GM12878 (cell line): ENCODE results near the gene ARF3. TPM values are rescaled to one million over a fixed set of nuclear protein-coding genes. Genes with fewer than 3 reads are reported as not detected.

Experiments
- ATAC-seq: fragments of 200-7000 bp; cut with Tn5 transposase; 3 replicates; pipeline ENCODE4 v1.9.1; 2020; ENCODE audit warnings: mild to moderate bottlenecking, moderate library complexity
- BruUV-seq: library from RNA; stranded (reverse); fragments of 400-500 nt; replicated peaks from 2 replicates; lab custom pipeline; 2021; lab: Mats Ljungman, UMichigan
- CTCF ChIA-PET: fragments of 300-600 bp; sonication (Branson Sonifier 250); formaldehyde crosslinking; extraction: SDS; loops from one replicate; lab custom pipeline; 2021; ENCODE audit warnings: inconsistent platforms; lab: Yijun Ruan, JAX
- POLR2A ChIA-PET: fragments of 350-600 bp; formaldehyde crosslinking; extraction: SDS; loops from one replicate; lab custom pipeline; 2021; ENCODE audit warnings: inconsistent platforms; lab: Charles Lee
- RAD21 ChIA-PET: fragments of 300-600 bp; sonication (Branson Sonifier 250); formaldehyde crosslinking; loops from one replicate; lab custom pipeline; 2023; ENCODE audit warnings: antibody characterized with exemption; ENCODE audit not compliant: unreplicated experiment; lab: Charles Lee
- SMC1A ChIA-PET: fragments of 300-600 bp; sonication (Branson Sonifier 250); formaldehyde crosslinking; loops from one replicate; lab custom pipeline; 2023; ENCODE audit not compliant: unreplicated experiment, uncharacterized antibody; lab: Charles Lee
- DNase-seq: peaks from one replicate; pipeline ENCODE4 v3.0.0-alpha.2; 2011; ENCODE audit warnings: low read depth, low spot score
- FAIRE-seq: peaks from 3 replicates; lab custom pipeline; 2011; peaks lifted over from hg19 to GRCh38; lab: Jason Lieb, UNC
- H2AFZ ChIP-seq: 2 replicates; pipeline ENCODE4 v1.6.0; 2011; ENCODE audit warnings: low read depth, low read length, control low read depth; ENCODE audit not compliant: control insufficient read depth
- H3K27ac ChIP-seq: 2 replicates; pipeline ENCODE4 v1.5.1; 2011; ENCODE audit warnings: control low read depth; ENCODE audit not compliant: control insufficient read depth, insufficient read depth
- H3K27me3 ChIP-seq, 2 experiments: replicated peaks in 1 of 2; 2 replicates each; pipeline versions ENCODE4 v1.6.0 to v1.6.1; 2011; ENCODE audit warnings: low read length in 1 of 2; ENCODE audit not compliant: control insufficient read depth in 2 of 2, insufficient read depth in 2 of 2
- H3K36me3 ChIP-seq, 2 experiments: 2 replicates each; pipeline ENCODE4 v1.5.1; 2011; ENCODE audit warnings: low read length in 1 of 2; ENCODE audit not compliant: control insufficient read depth in 2 of 2, insufficient read depth in 2 of 2
- H3K4me1 ChIP-seq: 2 replicates; pipeline ENCODE4 v1.6.1; 2011; ENCODE audit warnings: mild to moderate bottlenecking, low read length, moderate library complexity, mixed read lengths; ENCODE audit not compliant: control insufficient read depth, insufficient read depth
- H3K4me2 ChIP-seq: 2 replicates; pipeline ENCODE4 v1.6.0; 2011; ENCODE audit warnings: control low read depth; ENCODE audit not compliant: control insufficient read depth, insufficient read depth
- H3K4me3 ChIP-seq: fragments of 200-600 bp; sonication (generic); 2 replicates; pipeline ENCODE4 v1.5.1; 2016
- H3K79me2 ChIP-seq: 2 replicates; pipeline ENCODE4 v1.6.0; 2011; ENCODE audit warnings: low read length; ENCODE audit not compliant: control insufficient read depth, insufficient read depth
- H3K9ac ChIP-seq: 2 replicates; pipeline ENCODE4 v1.8.0; 2011; ENCODE audit warnings: low read length, control low read depth, mixed read lengths; ENCODE audit not compliant: control insufficient read depth, insufficient read depth
- H3K9me3 ChIP-seq: replicated peaks from 3 replicates; pipeline ENCODE4 v1.5.1; 2011; ENCODE audit warnings: mild to moderate bottlenecking, low read length; ENCODE audit not compliant: control insufficient read depth, insufficient read depth
- H4K20me1 ChIP-seq: 2 replicates; pipeline ENCODE4 v1.6.0; 2011; ENCODE audit not compliant: control insufficient read depth, insufficient read depth
- BRCA1 ChIP-seq: IDR thresholded peaks from 2 replicates; pipeline ENCODE4 v1.6.1; 2011; ENCODE audit warnings: low read depth, low read length, improper control_type of control experiment
- EGR1 ChIP-seq, 2 experiments: IDR thresholded peaks; 1 replicate in 1 of 2; 2 replicates in 1 of 2; pipeline ENCODE4 v1.6.1; 2011 to 2012; ENCODE audit warnings: low read depth in 2 of 2, low read length in 2 of 2, borderline replicate concordance in 1 of 2, mild to moderate bottlenecking in 1 of 2, moderate library complexity in 1 of 2
- HDGF ChIP-seq: fragments of 450-650 bp; IDR thresholded peaks from 2 replicates; pipeline ENCODE4 v1.6.1; 2016; ENCODE audit warnings: antibody characterized with exemption
- NFXL1 ChIP-seq: fragments of 450-650 bp; IDR thresholded peaks from 2 replicates; pipeline ENCODE4 v1.6.1; 2017; ENCODE audit warnings: antibody characterized with exemption, mild to moderate bottlenecking, borderline replicate concordance
- SIN3A ChIP-seq: IDR thresholded peaks from 2 replicates; pipeline ENCODE4 v1.6.1; 2012; ENCODE audit warnings: low read depth, low read length, improper control_type of control experiment
- STAT1 ChIP-seq: fragments of 450-650 bp; conservative IDR thresholded peaks from 2 replicates; pipeline ENCODE4 v1.6.1; 2014; ENCODE audit warnings: antibody characterized with exemption, mild to moderate bottlenecking
- YBX1 ChIP-seq: fragments of 450-650 bp; IDR thresholded peaks from 2 replicates; pipeline ENCODE4 v1.6.1; 2016; ENCODE audit warnings: antibody characterized with exemption
- in situ Hi-C: fragments of 300-500 bp; cut with MboI; formaldehyde crosslinking; loops from 9 replicates; pipeline ENCODE4 v1.14.3; 2018; ENCODE audit warnings: mixed read lengths
- intact Hi-C: fragments of 100-400 bp; cut with micrococcal nuclease; formaldehyde crosslinking; loops from one replicate; pipeline ENCODE4 v1.14.2; 2022; ENCODE audit not compliant: unreplicated experiment
- polyA plus RNA-seq, 11 experiments: library from polyadenylated mRNA; depleted of rRNA in 4 of 11; unstranded in 6 of 11; stranded (reverse) in 5 of 11; fragments of >200 nt; fragmentation: Nextera tagmentation in 4 of 11; fragmentation: Illumina TruSeq in 1 of 11; extraction: Ambion mirVana in 4 of 11; extraction: Trizol in 1 of 11; gene quantifications; 1 replicate in 1 of 11; 2 replicates in 10 of 11; pipeline versions ENCODE4 v1.2.1 to v1.2.3, GENCODE V29; 2011 to 2016; ENCODE audit warnings: inconsistent platforms in 2 of 11, missing spikeins in 2 of 11, low read depth in 1 of 11
- total RNA-seq, 4 experiments: library from RNA; depleted of rRNA in 3 of 4; stranded (reverse); fragments of >200 nt in 3 of 4; fragmentation: Illumina TruSeq in 1 of 4; extraction: Trizol in 1 of 4; gene quantifications; 2 replicates each; pipeline versions ENCODE4 v1.2.1 to v1.2.3, GENCODE V29; 2013 to 2021
- TF ChIP-seq, protein P1 (sequence below): fragments of 450-650 bp; IDR thresholded peaks from 2 replicates; pipeline ENCODE4 v1.6.1; 2017; ENCODE audit warnings: mild to moderate bottlenecking, moderate library complexity
- TF ChIP-seq, protein P2 (sequence below): IDR thresholded peaks from 2 replicates; pipeline ENCODE4 v1.6.1; 2011; ENCODE audit warnings: borderline replicate concordance, low read depth, mild to moderate bottlenecking, moderate library complexity, mixed read lengths, low read length; ENCODE audit not compliant: insufficient read depth; ENCODE audit errors: extremely low read length
- TF ChIP-seq, protein P3 (sequence below): fragments of 450-650 bp; IDR thresholded peaks from 2 replicates; pipeline ENCODE4 v1.6.1; 2016; ENCODE audit warnings: mild to moderate bottlenecking
- TF ChIP-seq, protein P4 (sequence below): fragments of 450-650 bp; IDR thresholded peaks from 2 replicates; pipeline ENCODE4 v1.6.1; 2018; ENCODE audit warnings: borderline replicate concordance, mild to moderate bottlenecking; ENCODE audit not compliant: partially characterized antibody
- TF ChIP-seq, protein P5 (sequence below): fragments of 450-650 bp; IDR thresholded peaks from 2 replicates; pipeline ENCODE4 v1.6.1; 2017; ENCODE audit warnings: antibody characterized with exemption, mild to moderate bottlenecking, moderate library complexity

Gene ARF3
- total and polyA plus RNA-seq, 10 of the 15 experiments (the other 5 are each of a cell fraction or from before 2014, with no cell fraction given), result 8.7 to 263 (median 74.4) TPM

DNA sequence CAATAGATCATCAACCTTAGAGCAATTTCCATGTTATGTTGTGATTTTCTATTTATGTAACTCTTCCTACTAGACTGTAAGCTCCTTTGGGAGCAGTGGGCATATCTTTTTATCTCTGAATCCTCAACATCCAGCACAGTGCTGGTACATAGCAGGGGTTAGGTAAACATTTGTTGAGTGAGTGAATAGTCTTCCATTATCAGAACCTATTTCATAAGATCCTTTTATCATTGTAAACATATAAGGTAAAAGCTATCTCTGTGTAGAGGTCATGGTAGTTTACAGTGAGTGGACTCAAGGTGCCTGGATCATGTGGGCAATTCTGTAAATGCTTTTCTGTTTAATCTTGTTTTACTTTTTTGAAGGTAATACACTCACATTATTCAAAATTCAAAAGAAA is 47.1 kb downstream of the ARF3 start:
- no peak overlapping the region for H3K9ac ChIP-seq
- H3K36me3 ChIP-seq, result no peaks in the 10 kb centered on the region
- RAD21 ChIA-PET, result no interaction called here
- intact Hi-C loops, result no loop called here
- H3K4me3 ChIP-seq, result no peak overlapping the region
- no peak overlapping the region for H3K4me2 ChIP-seq
- ATAC-seq, result no peak
- no peaks in the 10 kb centered on the region for H3K79me2 ChIP-seq
- no peak overlapping the region for H3K27ac ChIP-seq
- CTCF ChIA-PET, result interaction anchor here (0.6 to 2.6 kb wide), 7 partner anchors 10 to 57 kb away, joined by 3 to 13 read pairs (median 4); partner anchors contain the start of gene FKBP11
- POLR2A ChIA-PET, result interaction anchor here (0.6 to 1.6 kb wide), 2 partner anchors 9 to 14 kb away, joined by 4 to 5 read pairs; no protein-coding TSS in a partner anchor
- no peak overlapping the region for H2AFZ ChIP-seq
- no peak for DNase-seq
- BruUV-seq, result no TSS peak
- H4K20me1 ChIP-seq, result no peaks in the 10 kb centered on the region
- H3K27me3 ChIP-seq, result no peaks in the 10 kb centered on the region
- FAIRE-seq, result no peak
- H3K9me3 ChIP-seq, result no peaks in the 10 kb centered on the region
- in situ Hi-C loops, result no loop called here
- H3K4me1 ChIP-seq, result no peaks in the 10 kb centered on the region
- SMC1A ChIA-PET, result interaction anchor here (0.8 to 1.8 kb wide), 4 partner anchors 9 to 46 kb away, joined by 3 to 7 read pairs (median 4); no protein-coding TSS in a partner anchor
- no peak for TF ChIP-seq HDGF
- TF ChIP-seq, protein P1, sequence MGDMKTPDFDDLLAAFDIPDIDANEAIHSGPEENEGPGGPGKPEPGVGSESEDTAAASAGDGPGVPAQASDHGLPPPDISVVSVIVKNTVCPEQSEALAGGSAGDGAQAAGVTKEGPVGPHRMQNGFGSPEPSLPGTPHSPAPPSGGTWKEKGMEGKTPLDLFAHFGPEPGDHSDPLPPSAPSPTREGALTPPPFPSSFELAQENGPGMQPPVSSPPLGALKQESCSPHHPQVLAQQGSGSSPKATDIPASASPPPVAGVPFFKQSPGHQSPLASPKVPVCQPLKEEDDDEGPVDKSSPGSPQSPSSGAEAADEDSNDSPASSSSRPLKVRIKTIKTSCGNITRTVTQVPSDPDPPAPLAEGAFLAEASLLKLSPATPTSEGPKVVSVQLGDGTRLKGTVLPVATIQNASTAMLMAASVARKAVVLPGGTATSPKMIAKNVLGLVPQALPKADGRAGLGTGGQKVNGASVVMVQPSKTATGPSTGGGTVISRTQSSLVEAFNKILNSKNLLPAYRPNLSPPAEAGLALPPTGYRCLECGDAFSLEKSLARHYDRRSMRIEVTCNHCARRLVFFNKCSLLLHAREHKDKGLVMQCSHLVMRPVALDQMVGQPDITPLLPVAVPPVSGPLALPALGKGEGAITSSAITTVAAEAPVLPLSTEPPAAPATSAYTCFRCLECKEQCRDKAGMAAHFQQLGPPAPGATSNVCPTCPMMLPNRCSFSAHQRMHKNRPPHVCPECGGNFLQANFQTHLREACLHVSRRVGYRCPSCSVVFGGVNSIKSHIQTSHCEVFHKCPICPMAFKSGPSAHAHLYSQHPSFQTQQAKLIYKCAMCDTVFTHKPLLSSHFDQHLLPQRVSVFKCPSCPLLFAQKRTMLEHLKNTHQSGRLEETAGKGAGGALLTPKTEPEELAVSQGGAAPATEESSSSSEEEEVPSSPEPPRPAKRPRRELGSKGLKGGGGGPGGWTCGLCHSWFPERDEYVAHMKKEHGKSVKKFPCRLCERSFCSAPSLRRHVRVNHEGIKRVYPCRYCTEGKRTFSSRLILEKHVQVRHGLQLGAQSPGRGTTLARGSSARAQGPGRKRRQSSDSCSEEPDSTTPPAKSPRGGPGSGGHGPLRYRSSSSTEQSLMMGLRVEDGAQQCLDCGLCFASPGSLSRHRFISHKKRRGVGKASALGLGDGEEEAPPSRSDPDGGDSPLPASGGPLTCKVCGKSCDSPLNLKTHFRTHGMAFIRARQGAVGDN, result no peak
- TF ChIP-seq, protein P2, sequence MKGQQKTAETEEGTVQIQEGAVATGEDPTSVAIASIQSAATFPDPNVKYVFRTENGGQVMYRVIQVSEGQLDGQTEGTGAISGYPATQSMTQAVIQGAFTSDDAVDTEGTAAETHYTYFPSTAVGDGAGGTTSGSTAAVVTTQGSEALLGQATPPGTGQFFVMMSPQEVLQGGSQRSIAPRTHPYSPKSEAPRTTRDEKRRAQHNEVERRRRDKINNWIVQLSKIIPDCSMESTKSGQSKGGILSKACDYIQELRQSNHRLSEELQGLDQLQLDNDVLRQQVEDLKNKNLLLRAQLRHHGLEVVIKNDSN, result no peak
- no peak for TF ChIP-seq SIN3A
- no peak for TF ChIP-seq BRCA1
- TF ChIP-seq, protein P3, sequence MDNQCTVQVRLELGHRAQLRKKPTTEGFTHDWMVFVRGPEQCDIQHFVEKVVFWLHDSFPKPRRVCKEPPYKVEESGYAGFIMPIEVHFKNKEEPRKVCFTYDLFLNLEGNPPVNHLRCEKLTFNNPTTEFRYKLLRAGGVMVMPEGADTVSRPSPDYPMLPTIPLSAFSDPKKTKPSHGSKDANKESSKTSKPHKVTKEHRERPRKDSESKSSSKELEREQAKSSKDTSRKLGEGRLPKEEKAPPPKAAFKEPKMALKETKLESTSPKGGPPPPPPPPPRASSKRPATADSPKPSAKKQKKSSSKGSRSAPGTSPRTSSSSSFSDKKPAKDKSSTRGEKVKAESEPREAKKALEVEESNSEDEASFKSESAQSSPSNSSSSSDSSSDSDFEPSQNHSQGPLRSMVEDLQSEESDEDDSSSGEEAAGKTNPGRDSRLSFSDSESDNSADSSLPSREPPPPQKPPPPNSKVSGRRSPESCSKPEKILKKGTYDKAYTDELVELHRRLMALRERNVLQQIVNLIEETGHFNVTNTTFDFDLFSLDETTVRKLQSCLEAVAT, result no peak
- TF ChIP-seq, protein P4, sequence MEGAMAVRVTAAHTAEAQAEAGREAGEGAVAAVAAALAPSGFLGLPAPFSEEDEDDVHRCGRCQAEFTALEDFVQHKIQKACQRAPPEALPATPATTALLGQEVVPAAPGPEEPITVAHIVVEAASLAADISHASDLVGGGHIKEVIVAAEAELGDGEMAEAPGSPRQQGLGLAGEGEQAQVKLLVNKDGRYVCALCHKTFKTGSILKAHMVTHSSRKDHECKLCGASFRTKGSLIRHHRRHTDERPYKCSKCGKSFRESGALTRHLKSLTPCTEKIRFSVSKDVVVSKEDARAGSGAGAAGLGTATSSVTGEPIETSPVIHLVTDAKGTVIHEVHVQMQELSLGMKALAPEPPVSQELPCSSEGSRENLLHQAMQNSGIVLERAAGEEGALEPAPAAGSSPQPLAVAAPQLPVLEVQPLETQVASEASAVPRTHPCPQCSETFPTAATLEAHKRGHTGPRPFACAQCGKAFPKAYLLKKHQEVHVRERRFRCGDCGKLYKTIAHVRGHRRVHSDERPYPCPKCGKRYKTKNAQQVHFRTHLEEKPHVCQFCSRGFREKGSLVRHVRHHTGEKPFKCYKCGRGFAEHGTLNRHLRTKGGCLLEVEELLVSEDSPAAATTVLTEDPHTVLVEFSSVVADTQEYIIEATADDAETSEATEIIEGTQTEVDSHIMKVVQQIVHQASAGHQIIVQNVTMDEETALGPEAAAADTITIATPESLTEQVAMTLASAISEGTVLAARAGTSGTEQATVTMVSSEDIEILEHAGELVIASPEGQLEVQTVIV, result no peak
- TF ChIP-seq EGR1 (IDR thresholded peaks at IDR 0.05; ENCODE audit: borderline replicate concordance in 1 of 2, low read depth in 2 of 2, low read length in 2 of 2), result no peak
- no peak for TF ChIP-seq STAT1
- no peak for TF ChIP-seq NFXL1
- TF ChIP-seq, protein P5, sequence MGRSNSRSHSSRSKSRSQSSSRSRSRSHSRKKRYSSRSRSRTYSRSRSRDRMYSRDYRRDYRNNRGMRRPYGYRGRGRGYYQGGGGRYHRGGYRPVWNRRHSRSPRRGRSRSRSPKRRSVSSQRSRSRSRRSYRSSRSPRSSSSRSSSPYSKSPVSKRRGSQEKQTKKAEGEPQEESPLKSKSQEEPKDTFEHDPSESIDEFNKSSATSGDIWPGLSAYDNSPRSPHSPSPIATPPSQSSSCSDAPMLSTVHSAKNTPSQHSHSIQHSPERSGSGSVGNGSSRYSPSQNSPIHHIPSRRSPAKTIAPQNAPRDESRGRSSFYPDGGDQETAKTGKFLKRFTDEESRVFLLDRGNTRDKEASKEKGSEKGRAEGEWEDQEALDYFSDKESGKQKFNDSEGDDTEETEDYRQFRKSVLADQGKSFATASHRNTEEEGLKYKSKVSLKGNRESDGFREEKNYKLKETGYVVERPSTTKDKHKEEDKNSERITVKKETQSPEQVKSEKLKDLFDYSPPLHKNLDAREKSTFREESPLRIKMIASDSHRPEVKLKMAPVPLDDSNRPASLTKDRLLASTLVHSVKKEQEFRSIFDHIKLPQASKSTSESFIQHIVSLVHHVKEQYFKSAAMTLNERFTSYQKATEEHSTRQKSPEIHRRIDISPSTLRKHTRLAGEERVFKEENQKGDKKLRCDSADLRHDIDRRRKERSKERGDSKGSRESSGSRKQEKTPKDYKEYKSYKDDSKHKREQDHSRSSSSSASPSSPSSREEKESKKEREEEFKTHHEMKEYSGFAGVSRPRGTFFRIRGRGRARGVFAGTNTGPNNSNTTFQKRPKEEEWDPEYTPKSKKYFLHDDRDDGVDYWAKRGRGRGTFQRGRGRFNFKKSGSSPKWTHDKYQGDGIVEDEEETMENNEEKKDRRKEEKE, result no peak
- TF ChIP-seq YBX1, result no peak
